Measurements from ENCODE around the gene HDLBP.

Gene HDLBP

DNA sequence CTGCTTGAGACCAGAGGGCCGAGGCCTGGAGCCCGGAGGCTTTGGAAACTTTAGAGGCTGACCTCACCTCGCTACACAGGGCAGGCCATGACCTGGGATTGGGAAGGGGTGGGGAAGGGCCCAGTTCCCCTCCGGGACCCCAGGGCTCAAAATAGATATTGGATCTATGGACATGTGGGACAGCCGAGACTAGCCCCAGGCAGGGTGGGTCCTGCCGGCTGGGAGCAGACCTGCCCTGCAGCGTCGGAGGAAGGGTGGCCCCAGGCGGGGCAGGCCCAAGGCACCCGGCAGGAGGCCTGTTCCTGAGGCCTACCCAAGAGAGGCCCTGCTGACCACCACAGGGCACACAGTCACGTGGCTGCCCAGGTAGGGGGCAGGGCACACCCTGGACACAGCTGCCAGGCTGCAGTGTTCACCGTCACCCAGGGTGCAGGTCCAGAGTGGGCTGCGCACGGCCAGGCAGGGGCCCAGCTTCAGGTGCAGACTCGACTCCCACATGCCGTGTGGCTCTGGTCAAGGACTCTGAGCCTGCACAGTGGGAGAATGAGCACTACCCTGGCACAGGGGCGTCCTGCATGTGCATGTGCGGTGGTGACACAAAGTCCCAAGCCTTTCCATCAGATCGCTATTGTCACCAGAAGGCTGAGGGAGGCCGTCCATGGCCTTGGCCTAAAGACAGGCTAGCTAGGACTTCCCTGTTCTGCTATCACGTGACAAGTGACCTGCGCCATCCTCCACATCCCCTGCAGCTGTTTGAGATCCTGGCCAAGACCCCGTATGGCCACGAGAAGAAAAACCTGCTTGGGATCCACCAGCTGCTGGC is 113.8 kb downstream of the HDLBP start:
- Histone ChIP-seq H3K4me2 (ENCODE audit: low read depth, low read length, poor library complexity, severe bottlenecking) (no peak overlapping the region), H3F3A (ENCODE audit: insufficient read depth) (no peaks in the 10 kb centered on the region), H3K79me2 (ENCODE audit: insufficient read depth, low read length) (no peaks in the 10 kb centered on the region), H4K20me1 (ENCODE audit: low read depth, low read length) (no peaks in the 10 kb centered on the region), H3K27ac (ENCODE audit: low read depth, low read length) (no peak overlapping the region), H3K9me2 (replicated peaks; ENCODE audit: insufficient read depth, low read length) (no peaks in the 10 kb centered on the region), H3K9ac (ENCODE audit: low read length) (no peak overlapping the region), H3K4me3 (ENCODE audit: insufficient read depth, low read length, poor library complexity, severe bottlenecking) (no peak overlapping the region), H3K9me3 (ENCODE audit: insufficient read depth, low read length) (no peaks in the 10 kb centered on the region), H2AFZ (ENCODE audit: low read depth, low read length, severe bottlenecking) (no peak overlapping the region), H3K36me3 (ENCODE audit: low read length) (no peaks in the 10 kb centered on the region), H3K27me3 (ENCODE audit: low read length) (no peaks in the 10 kb centered on the region)
- no peak for TF ChIP-seq EZH2phosphoT487 (conservative IDR thresholded peaks at IDR 0.05; ENCODE audit: low read length)
- TF ChIP-seq, protein P1, sequence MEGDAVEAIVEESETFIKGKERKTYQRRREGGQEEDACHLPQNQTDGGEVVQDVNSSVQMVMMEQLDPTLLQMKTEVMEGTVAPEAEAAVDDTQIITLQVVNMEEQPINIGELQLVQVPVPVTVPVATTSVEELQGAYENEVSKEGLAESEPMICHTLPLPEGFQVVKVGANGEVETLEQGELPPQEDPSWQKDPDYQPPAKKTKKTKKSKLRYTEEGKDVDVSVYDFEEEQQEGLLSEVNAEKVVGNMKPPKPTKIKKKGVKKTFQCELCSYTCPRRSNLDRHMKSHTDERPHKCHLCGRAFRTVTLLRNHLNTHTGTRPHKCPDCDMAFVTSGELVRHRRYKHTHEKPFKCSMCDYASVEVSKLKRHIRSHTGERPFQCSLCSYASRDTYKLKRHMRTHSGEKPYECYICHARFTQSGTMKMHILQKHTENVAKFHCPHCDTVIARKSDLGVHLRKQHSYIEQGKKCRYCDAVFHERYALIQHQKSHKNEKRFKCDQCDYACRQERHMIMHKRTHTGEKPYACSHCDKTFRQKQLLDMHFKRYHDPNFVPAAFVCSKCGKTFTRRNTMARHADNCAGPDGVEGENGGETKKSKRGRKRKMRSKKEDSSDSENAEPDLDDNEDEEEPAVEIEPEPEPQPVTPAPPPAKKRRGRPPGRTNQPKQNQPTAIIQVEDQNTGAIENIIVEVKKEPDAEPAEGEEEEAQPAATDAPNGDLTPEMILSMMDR (IDR thresholded peaks at IDR 0.05; ENCODE audit: insufficient read depth, low read length, poor library complexity, severe bottlenecking), result no peak

DNA sequence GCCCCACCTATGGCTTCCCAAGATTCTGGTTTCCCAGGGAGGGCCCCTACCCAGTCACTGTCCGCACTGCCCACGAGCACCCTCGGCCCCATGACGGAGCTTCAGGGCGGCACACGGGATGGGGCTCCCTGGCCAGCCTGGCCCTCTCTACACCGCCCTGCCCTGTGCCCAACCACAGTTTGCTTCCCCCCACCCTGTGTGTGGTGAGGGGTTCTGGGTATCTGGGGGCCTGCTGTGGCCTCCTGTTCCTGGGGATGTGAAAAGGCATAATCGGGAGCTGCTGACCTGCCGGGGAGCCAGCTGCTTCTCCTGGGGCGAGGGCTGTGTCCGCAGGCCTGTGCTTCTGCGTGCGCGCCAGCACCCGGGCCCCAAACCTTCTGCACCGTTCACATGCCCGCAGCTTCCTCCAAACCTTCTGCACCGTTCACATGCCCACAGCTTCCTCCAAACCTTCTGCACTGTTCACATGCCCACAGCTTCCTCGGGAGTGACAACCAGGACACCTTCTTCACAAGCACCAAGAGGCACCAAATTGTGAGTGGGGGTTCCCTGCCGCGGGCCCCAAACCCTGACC is 114.6 kb downstream of the HDLBP start:
- H3K27me3 ChIP-seq (ENCODE audit: low read length), result no peaks in the 10 kb centered on the region
- no peak overlapping the region for H2AFZ ChIP-seq (ENCODE audit: low read depth, low read length, severe bottlenecking)
- no peak overlapping the region for H3K9ac ChIP-seq (ENCODE audit: low read length)
- H3K9me2 ChIP-seq (replicated peaks; ENCODE audit: insufficient read depth, low read length), result no peaks in the 10 kb centered on the region
- TF ChIP-seq, protein P1 (IDR thresholded peaks at IDR 0.05; ENCODE audit: insufficient read depth, low read length, poor library complexity, severe bottlenecking), result no peak
- TF ChIP-seq EZH2phosphoT487 (conservative IDR thresholded peaks at IDR 0.05; ENCODE audit: low read length), result no peak
- H3K4me3 ChIP-seq (ENCODE audit: insufficient read depth, low read length, poor library complexity, severe bottlenecking), result no peak overlapping the region
- no peak overlapping the region for H3K27ac ChIP-seq (ENCODE audit: low read depth, low read length)
- no peaks in the 10 kb centered on the region for H3K9me3 ChIP-seq (ENCODE audit: insufficient read depth, low read length)
- no peaks in the 10 kb centered on the region for H3K36me3 ChIP-seq (ENCODE audit: low read length)
- no peaks in the 10 kb centered on the region for H3K79me2 ChIP-seq (ENCODE audit: insufficient read depth, low read length)
- no peaks in the 10 kb centered on the region for H4K20me1 ChIP-seq (ENCODE audit: low read depth, low read length)
- H3F3A ChIP-seq (ENCODE audit: insufficient read depth), result no peaks in the 10 kb centered on the region
- no peak overlapping the region for H3K4me2 ChIP-seq (ENCODE audit: low read depth, low read length, poor library complexity, severe bottlenecking)

DNA sequence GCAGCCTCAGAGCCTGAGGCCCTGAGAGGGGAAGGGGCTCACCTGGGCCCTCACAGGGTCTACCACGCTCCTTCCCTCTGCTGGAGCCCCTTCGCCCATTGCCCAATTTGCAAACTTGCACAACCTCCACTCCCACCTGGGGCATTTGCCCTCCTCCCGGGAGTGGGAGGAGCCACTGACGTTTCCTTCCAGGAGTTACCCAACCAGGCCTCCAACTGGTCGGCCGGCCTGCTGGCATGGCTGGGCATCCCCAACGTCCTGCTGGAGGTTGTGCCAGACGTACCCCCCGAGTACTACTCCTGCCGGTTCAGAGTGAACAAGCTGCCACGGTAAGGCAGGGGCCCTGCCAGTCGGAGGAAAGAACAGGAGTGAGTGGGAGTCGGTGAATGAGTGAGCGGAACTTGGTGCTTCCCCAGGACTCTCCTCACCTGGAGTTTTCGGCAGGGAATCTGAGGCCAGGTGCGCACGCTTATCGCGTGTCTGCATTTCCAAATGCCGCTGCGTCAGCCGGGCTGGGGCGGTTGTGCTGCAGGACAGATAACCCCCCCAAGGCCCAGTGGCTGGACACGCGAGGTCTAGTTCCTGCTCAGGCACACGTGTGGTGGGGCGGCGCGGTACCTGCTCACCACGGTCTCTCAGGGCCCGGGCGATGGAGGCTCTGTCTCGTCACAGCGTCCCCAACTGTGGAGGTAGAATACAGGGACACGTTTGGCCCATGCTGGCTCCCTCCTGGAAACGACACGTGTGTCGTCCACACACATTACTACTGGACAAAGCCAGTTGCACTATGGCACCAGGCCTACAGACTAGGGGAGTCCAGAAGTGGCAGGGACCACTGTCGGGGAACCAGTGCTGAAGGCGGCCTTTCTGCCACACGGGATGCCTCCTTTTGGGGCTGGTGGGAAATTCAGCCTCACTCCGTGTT is 115.3 kb downstream of the HDLBP start:
- Histone ChIP-seq H3K36me3 (ENCODE audit: low read length) (no peaks in the 10 kb centered on the region), H3K79me2 (ENCODE audit: insufficient read depth, low read length) (no peaks in the 10 kb centered on the region), H3K9me3 (ENCODE audit: insufficient read depth, low read length) (no peaks in the 10 kb centered on the region), H3K4me3 (ENCODE audit: insufficient read depth, low read length, poor library complexity, severe bottlenecking) (no peak overlapping the region), H3K4me2 (ENCODE audit: low read depth, low read length, poor library complexity, severe bottlenecking) (no peak overlapping the region), H2AFZ (ENCODE audit: low read depth, low read length, severe bottlenecking) (no peak overlapping the region), H3F3A (ENCODE audit: insufficient read depth) (no peaks in the 10 kb centered on the region), H3K27ac (ENCODE audit: low read depth, low read length) (no peak overlapping the region), H3K9ac (ENCODE audit: low read length) (no peak overlapping the region), H4K20me1 (ENCODE audit: low read depth, low read length) (no peaks in the 10 kb centered on the region), H3K27me3 (ENCODE audit: low read length) (no peaks in the 10 kb centered on the region), H3K9me2 (replicated peaks; ENCODE audit: insufficient read depth, low read length) (no peaks in the 10 kb centered on the region)
- no peak for TF ChIP-seq EZH2phosphoT487 (conservative IDR thresholded peaks at IDR 0.05; ENCODE audit: low read length)
- TF ChIP-seq, protein P1 (IDR thresholded peaks at IDR 0.05; ENCODE audit: insufficient read depth, low read length, poor library complexity, severe bottlenecking), result no peak

Measured in SU-DHL-6 (cell line).